ENCODE measurements around the gene RLN1.
"Not testable (repeated sequence)": the region's sequence is repeated elsewhere in the genome, so short reads cannot be mapped to it uniquely, and the experiment has no call there.

Gene RLN1

GRCh38 chr9:5321601-5322000, 18.1 kb downstream of the RLN1 start:
- not testable (repeated sequence) for DNase-seq (ENCODE audit: low read depth, low spot score)

GRCh38 chr9:5321058-5321457, 18.6 kb downstream of the RLN1 start:
- no peak for DNase-seq (ENCODE audit: low read depth, low spot score)

DNA sequence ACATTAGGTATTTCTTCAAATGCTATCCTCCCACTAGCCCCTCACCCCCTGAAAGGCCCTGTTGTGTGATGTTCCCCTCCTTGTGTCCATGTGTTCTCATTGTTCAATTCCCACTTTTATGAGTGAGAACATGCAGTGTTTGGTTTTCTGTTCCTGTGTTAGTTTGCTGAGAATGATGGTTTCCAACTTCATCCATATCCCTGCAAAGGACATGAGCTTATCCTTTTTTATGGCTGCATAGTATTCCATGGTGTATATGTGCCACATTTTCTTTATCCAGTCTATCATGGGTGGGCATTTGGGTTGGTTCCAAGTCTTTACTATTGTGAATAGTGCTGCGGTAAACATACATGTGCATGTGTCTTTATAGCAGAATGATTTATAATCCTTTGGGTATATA, 23.3 kb downstream of the RLN1 start:
- DNase-seq (ENCODE audit: low read depth, low spot score) = not testable (repeated sequence)

- DNase-seq (ENCODE audit: low read depth, low spot score) = no peak
These were observed 24.3 kb downstream of the RLN1 start for GRCh38 chr9:5315187-5315923.

GRCh38 chr9:5310851-5311250, 28.8 kb downstream of the RLN1 start:
- no peak for DNase-seq (ENCODE audit: low read depth, low spot score)

GRCh38 chr9:5305741-5306140, 33.9 kb downstream of the RLN1 start:
- DNase-seq (ENCODE audit: low read depth, low spot score) = no peak

- not testable (repeated sequence) for DNase-seq (ENCODE audit: low read depth, low spot score)
These were observed 35.6 kb downstream of the RLN1 start, which contains the start of gene RLN2 for GRCh38 chr9:5303840-5304795. Gene RLN2, minus strand, starts transcription at chr9:5304716. Its CDS starts 136 bp downstream, at chr9:5304580.

- no peak for DNase-seq (ENCODE audit: low read depth, low spot score)
These were observed 38.1 kb downstream of the RLN1 start for GRCh38 chr9:5301544-5301943.

- DNase-seq (ENCODE audit: low read depth, low spot score) = no peak
These were observed 47.5 kb downstream of the RLN1 start for GRCh38 chr9:5292141-5292540.

DNA sequence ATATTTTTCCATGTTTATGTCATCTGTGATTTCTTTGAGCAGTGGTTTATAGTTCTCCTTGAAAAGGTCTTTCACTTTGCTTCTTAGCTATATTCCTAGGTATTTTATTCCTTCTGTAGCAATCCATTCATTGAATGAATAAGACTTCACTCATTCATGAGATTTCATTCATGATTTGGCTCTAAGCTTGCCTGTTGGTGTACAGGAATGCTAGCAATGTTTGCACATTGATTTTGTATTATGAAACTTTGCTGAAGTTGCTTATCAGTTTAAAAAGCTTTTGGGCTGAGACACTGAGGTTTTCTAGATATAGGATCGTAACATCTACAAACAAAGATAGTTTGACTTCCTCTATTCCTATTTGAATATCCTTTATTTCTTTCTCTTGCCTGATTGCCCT, 51.1 kb downstream of the RLN1 start:
- DNase-seq (ENCODE audit: low read depth, low spot score) = no peak

- no peak for DNase-seq (ENCODE audit: low read depth, low spot score)
These were observed 53.4 kb downstream of the RLN1 start for GRCh38 chr9:5286262-5286661.
